Body of pancreas (tissue), 4 donors: ENCODE data around the gene NME5.

Experiments
- POLR2A ChIP-seq, 3 donors: fragments of 450-650 bp; IDR thresholded peaks; one replicate each; pipeline ENCODE4 v1.6.1; 2016; ENCODE audit warnings: antibody characterized with exemption in 3 of 3, mild to moderate bottlenecking in 2 of 3
- TF ChIP-seq, protein P1 (sequence below), 7 experiments: fragments of 450-650 bp in 4 of 7; fragments of 200-600 bp in 3 of 7; sonication (generic) in 3 of 7; IDR thresholded peaks; one replicate each; pipeline ENCODE4 v1.5.1; 2016 to 2019; ENCODE audit warnings: antibody characterized with exemption in 7 of 7

DNA sequence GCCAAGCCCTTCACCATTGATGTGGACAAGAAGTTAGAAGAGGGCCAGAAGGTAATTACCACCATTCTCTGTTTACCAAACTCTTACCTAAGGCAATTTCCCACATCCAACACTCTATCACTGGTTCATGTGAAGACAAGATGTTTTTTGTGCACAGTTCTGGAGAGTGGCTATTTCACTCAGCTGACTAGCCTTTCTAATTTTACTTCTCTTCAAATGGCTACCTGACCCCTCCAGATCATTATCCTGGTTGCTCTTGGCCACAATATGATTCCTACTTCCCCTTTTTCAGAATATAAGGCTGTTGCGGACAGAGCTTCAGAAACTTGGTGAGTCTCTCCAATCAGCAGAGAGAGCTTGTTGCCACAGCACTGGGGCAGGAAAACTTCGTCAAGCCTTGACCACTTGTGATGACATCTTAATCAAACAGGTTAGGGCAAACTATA is 46.8 kb upstream of the NME5 start:
- TF ChIP-seq POLR2A (IDR thresholded peaks at IDR 0.05): no peak
- TF ChIP-seq, protein P1, sequence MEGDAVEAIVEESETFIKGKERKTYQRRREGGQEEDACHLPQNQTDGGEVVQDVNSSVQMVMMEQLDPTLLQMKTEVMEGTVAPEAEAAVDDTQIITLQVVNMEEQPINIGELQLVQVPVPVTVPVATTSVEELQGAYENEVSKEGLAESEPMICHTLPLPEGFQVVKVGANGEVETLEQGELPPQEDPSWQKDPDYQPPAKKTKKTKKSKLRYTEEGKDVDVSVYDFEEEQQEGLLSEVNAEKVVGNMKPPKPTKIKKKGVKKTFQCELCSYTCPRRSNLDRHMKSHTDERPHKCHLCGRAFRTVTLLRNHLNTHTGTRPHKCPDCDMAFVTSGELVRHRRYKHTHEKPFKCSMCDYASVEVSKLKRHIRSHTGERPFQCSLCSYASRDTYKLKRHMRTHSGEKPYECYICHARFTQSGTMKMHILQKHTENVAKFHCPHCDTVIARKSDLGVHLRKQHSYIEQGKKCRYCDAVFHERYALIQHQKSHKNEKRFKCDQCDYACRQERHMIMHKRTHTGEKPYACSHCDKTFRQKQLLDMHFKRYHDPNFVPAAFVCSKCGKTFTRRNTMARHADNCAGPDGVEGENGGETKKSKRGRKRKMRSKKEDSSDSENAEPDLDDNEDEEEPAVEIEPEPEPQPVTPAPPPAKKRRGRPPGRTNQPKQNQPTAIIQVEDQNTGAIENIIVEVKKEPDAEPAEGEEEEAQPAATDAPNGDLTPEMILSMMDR (IDR thresholded peaks at IDR 0.05): no peak
